ENCODE results near the gene ADAM23.

ADAM23 gene

GRCh38 chr2:206423147-206423546 is 20.2 kb upstream of the ADAM23 start:
- H3K36me3 ChIP-seq (ENCODE audit: insufficient read depth, low read length) = no peaks in the 10 kb centered on the region
- no peak overlapping the region for H3K9ac ChIP-seq (ENCODE audit: low read length)
- H3K4me1 ChIP-seq (ENCODE audit: insufficient read depth, low read length, severe bottlenecking) = no peaks in the 10 kb centered on the region
- no peaks in the 10 kb centered on the region for H3F3A ChIP-seq (ENCODE audit: insufficient read depth, low read length)
- TF ChIP-seq EZH2 (IDR thresholded peaks at IDR 0.05; ENCODE audit: borderline replicate concordance, low read length) = no peak
- TF ChIP-seq, protein P1, sequence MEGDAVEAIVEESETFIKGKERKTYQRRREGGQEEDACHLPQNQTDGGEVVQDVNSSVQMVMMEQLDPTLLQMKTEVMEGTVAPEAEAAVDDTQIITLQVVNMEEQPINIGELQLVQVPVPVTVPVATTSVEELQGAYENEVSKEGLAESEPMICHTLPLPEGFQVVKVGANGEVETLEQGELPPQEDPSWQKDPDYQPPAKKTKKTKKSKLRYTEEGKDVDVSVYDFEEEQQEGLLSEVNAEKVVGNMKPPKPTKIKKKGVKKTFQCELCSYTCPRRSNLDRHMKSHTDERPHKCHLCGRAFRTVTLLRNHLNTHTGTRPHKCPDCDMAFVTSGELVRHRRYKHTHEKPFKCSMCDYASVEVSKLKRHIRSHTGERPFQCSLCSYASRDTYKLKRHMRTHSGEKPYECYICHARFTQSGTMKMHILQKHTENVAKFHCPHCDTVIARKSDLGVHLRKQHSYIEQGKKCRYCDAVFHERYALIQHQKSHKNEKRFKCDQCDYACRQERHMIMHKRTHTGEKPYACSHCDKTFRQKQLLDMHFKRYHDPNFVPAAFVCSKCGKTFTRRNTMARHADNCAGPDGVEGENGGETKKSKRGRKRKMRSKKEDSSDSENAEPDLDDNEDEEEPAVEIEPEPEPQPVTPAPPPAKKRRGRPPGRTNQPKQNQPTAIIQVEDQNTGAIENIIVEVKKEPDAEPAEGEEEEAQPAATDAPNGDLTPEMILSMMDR (IDR thresholded peaks at IDR 0.05; ENCODE audit: low read length) = no peak
- no peak overlapping the region for H2AFZ ChIP-seq (ENCODE audit: low read length)
- H3K79me2 ChIP-seq (ENCODE audit: insufficient read depth, low read length) = no peaks in the 10 kb centered on the region
- H3K27ac ChIP-seq (ENCODE audit: low read depth, low read length, poor library complexity, severe bottlenecking) = no peak overlapping the region
- no peaks in the 10 kb centered on the region for H4K20me1 ChIP-seq (ENCODE audit: insufficient read depth, low read length)
- no peaks in the 10 kb centered on the region for H3K9me2 ChIP-seq (ENCODE audit: low read depth, low read length)
- no peaks in the 10 kb centered on the region for H3K27me3 ChIP-seq (ENCODE audit: insufficient read depth, low read length)
- H3K9me3 ChIP-seq (ENCODE audit: low read length) = no peaks in the 10 kb centered on the region
- no peak overlapping the region for H3K4me2 ChIP-seq (ENCODE audit: low read length)
- no peak overlapping the region for H3K4me3 ChIP-seq (ENCODE audit: low read depth, low read length, poor library complexity, severe bottlenecking)

GRCh38 chr2:206424134-206424533 is 19.2 kb upstream of the ADAM23 start:
- Histone ChIP-seq H3K4me2 (ENCODE audit: low read length) (no peak overlapping the region), H3K9me3 (ENCODE audit: low read length) (no peaks in the 10 kb centered on the region), H2AFZ (ENCODE audit: low read length) (no peak overlapping the region), H3K4me1 (ENCODE audit: insufficient read depth, low read length, severe bottlenecking) (no peaks in the 10 kb centered on the region), H3F3A (ENCODE audit: insufficient read depth, low read length) (no peaks in the 10 kb centered on the region), H3K4me3 (ENCODE audit: low read depth, low read length, poor library complexity, severe bottlenecking) (no peak overlapping the region), H3K36me3 (ENCODE audit: insufficient read depth, low read length) (no peaks in the 10 kb centered on the region), H3K9ac (ENCODE audit: low read length) (no peak overlapping the region), H3K79me2 (ENCODE audit: insufficient read depth, low read length) (no peaks in the 10 kb centered on the region), H4K20me1 (ENCODE audit: insufficient read depth, low read length) (no peaks in the 10 kb centered on the region), H3K9me2 (ENCODE audit: low read depth, low read length) (no peaks in the 10 kb centered on the region), H3K27me3 (ENCODE audit: insufficient read depth, low read length) (no peaks in the 10 kb centered on the region), H3K27ac (ENCODE audit: low read depth, low read length, poor library complexity, severe bottlenecking) (no peak overlapping the region)
- no peak for TF ChIP-seq EZH2 (IDR thresholded peaks at IDR 0.05; ENCODE audit: borderline replicate concordance, low read length)
- TF ChIP-seq, protein P1 (IDR thresholded peaks at IDR 0.05; ENCODE audit: low read length) = no peak

DNA sequence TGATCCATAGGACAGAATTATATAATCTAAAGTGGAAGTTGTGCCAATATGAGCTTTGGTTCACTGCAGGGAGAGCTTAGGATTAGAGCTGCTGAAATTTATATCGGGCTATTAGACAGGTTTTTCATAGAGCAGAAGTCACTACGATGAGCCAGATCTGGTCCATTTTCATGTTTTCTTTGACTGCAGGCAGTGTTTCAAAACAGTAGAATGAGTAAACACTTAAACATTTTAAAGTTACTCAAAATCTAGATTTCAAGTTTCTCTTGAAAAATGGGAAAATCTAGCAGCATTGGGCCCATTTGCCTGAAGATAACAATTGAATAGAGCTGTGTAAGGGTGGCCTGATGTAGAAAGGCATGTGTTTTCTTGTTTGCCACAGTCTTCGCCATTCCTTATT is 14.5 kb upstream of the ADAM23 start:
- no peak overlapping the region for H3K4me3 ChIP-seq (ENCODE audit: low read depth, low read length, poor library complexity, severe bottlenecking)
- no peaks in the 10 kb centered on the region for H3K9me3 ChIP-seq (ENCODE audit: low read length)
- no peak overlapping the region for H2AFZ ChIP-seq (ENCODE audit: low read length)
- H3K4me1 ChIP-seq (ENCODE audit: insufficient read depth, low read length, severe bottlenecking) = no peaks in the 10 kb centered on the region
- no peaks in the 10 kb centered on the region for H3K79me2 ChIP-seq (ENCODE audit: insufficient read depth, low read length)
- H4K20me1 ChIP-seq (ENCODE audit: insufficient read depth, low read length) = no peaks in the 10 kb centered on the region
- no peaks in the 10 kb centered on the region for H3K9me2 ChIP-seq (ENCODE audit: low read depth, low read length)
- H3K36me3 ChIP-seq (ENCODE audit: insufficient read depth, low read length) = no peaks in the 10 kb centered on the region
- no peaks in the 10 kb centered on the region for H3F3A ChIP-seq (ENCODE audit: insufficient read depth, low read length)
- no peaks in the 10 kb centered on the region for H3K27me3 ChIP-seq (ENCODE audit: insufficient read depth, low read length)
- H3K9ac ChIP-seq (ENCODE audit: low read length) = no peak overlapping the region
- H3K4me2 ChIP-seq (ENCODE audit: low read length) = no peak overlapping the region
- TF ChIP-seq, protein P1 (IDR thresholded peaks at IDR 0.05; ENCODE audit: low read length) = no peak
- TF ChIP-seq EZH2 (IDR thresholded peaks at IDR 0.05; ENCODE audit: borderline replicate concordance, low read length) = no peak
- no peak overlapping the region for H3K27ac ChIP-seq (ENCODE audit: low read depth, low read length, poor library complexity, severe bottlenecking)
